ENCODE data around the gene OLFML3.
"Not testable (repeated sequence)": the region's sequence is repeated elsewhere in the genome, so short reads cannot be mapped to it uniquely, and the experiment has no call there.

The OLFML3 gene

GRCh38 chr1:114015075-114015474 is 35.8 kb downstream of the OLFML3 start:
- no peak for TF ChIP-seq ZNF274 (IDR thresholded peaks at IDR 0.05; ENCODE audit: low read depth, low read length)
- no peak overlapping the region for H3K4me3 ChIP-seq (ENCODE audit: low read length)

- H3K4me3 ChIP-seq (ENCODE audit: low read length) = not testable (repeated sequence)
Measured at GRCh38 chr1:114019724-114020123, 40.5 kb downstream of the OLFML3 start.

GRCh38 chr1:114021665-114022099 is 42.4 kb downstream of the OLFML3 start:
- no peak for TF ChIP-seq ZNF274 (IDR thresholded peaks at IDR 0.05; ENCODE audit: low read depth, low read length)
- no peak overlapping the region for H3K4me3 ChIP-seq (ENCODE audit: low read length)

GRCh38 chr1:114022877-114023276 is 43.6 kb downstream of the OLFML3 start:
- H3K4me3 ChIP-seq (ENCODE audit: low read length) = no peak overlapping the region
- TF ChIP-seq ZNF274 (IDR thresholded peaks at IDR 0.05; ENCODE audit: low read depth, low read length) = no peak

GRCh38 chr1:114023377-114023776 is 44.1 kb downstream of the OLFML3 start:
- no peak for TF ChIP-seq ZNF274 (IDR thresholded peaks at IDR 0.05; ENCODE audit: low read depth, low read length)
- no peak overlapping the region for H3K4me3 ChIP-seq (ENCODE audit: low read length)

GRCh38 chr1:114024049-114024448 is 44.8 kb downstream of the OLFML3 start:
- H3K4me3 ChIP-seq (ENCODE audit: low read length) = no peak overlapping the region
- no peak for TF ChIP-seq ZNF274 (IDR thresholded peaks at IDR 0.05; ENCODE audit: low read depth, low read length)

GRCh38 chr1:114025609-114026401 is 46.5 kb downstream of the OLFML3 start:
- no peak for TF ChIP-seq ZNF274 (IDR thresholded peaks at IDR 0.05; ENCODE audit: low read depth, low read length)
- H3K4me3 ChIP-seq (ENCODE audit: low read length) = no peak overlapping the region

GRCh38 chr1:114026797-114027196 is 47.5 kb downstream of the OLFML3 start:
- H3K4me3 ChIP-seq (ENCODE audit: low read length) = no peak overlapping the region
- no peak for TF ChIP-seq ZNF274 (IDR thresholded peaks at IDR 0.05; ENCODE audit: low read depth, low read length)

Data from GM08714 (cell line).